ENCODE measurements around the gene CXCL11.
"Not testable (repeated sequence)": the region's sequence is repeated elsewhere in the genome, so short reads cannot be mapped to it uniquely, and the experiment has no call there.

The CXCL11 gene

DNA sequence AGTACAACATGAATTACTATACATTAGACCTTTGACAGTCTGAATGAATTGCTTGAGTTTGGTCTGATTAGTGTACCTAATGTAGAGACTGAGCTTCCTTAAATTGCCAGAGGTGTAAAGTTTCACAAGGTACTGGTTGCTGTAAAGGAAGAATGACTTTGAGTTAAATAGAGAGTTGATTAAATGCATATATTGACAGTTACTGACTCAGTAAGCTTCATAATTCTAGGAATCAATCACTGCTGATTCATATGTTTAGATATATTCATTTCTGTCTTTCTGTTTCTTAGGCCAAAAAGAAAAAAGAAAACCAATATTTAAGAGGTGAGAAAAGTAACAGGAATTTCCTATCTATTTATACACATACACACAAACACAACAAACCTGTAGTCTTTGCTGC, 22.4 kb upstream of the CXCL11 start:
- TF ChIP-seq POLR2A (IDR thresholded peaks at IDR 0.05; ENCODE audit: low read depth, low read length), result no peak
- DNase-seq (ENCODE audit: insufficient read length, low spot score) (no peak), FAIRE-seq (no peak)

- TF ChIP-seq POLR2A (IDR thresholded peaks at IDR 0.05; ENCODE audit: low read depth, low read length), result no peak
- DNase-seq (ENCODE audit: insufficient read length, low spot score) (no peak), FAIRE-seq (no peak)
Observed at GRCh38 chr4:76055421-76055820, 19.6 kb upstream of the CXCL11 start.

DNA sequence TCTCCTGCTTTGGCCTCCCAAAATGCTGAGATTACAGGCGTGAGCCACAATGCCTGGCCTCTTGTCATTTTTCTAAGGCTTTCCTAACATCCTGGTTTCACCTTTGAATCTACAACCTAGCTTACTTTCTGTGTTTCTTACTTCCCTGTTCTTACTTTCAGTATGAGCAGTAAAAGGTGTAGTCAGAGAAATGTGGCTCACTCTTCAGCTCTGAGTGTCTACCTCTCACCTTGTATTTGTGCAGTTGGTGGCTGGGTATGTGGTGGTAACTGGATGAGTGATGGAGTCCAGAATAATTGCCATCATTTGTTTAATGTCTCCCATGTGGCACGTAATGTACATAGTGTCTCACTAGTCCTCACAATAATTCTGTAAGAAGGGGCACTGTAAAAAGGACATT, 19.1 kb upstream of the CXCL11 start:
- TF ChIP-seq POLR2A (IDR thresholded peaks at IDR 0.05; ENCODE audit: low read depth, low read length), result no peak
- no peak for DNase-seq (ENCODE audit: insufficient read length, low spot score)
- no peak for FAIRE-seq

GRCh38 chr4:76053730-76054129, 17.9 kb upstream of the CXCL11 start:
- DNase-seq (ENCODE audit: insufficient read length, low spot score), result no peak
- no peak for TF ChIP-seq POLR2A (IDR thresholded peaks at IDR 0.05; ENCODE audit: low read depth, low read length)
- no peak for FAIRE-seq

- DNase-seq (ENCODE audit: insufficient read length, low spot score); FAIRE-seq: not testable (repeated sequence)
Observed at GRCh38 chr4:76050560-76051050, 14.7 kb upstream of the CXCL11 start.

- not testable (repeated sequence) for FAIRE-seq
Observed at GRCh38 chr4:76049860-76050416, 14.1 kb upstream of the CXCL11 start.

GRCh38 chr4:76044686-76045085, 8.8 kb upstream of the CXCL11 start:
- DNase-seq (ENCODE audit: insufficient read length, low spot score); FAIRE-seq: not testable (repeated sequence)

More at GRCh38 chr4:76049860-76050416, 14.1 kb upstream of the CXCL11 start:
- not testable (repeated sequence) for DNase-seq (ENCODE audit: insufficient read length, low spot score)

DNA sequence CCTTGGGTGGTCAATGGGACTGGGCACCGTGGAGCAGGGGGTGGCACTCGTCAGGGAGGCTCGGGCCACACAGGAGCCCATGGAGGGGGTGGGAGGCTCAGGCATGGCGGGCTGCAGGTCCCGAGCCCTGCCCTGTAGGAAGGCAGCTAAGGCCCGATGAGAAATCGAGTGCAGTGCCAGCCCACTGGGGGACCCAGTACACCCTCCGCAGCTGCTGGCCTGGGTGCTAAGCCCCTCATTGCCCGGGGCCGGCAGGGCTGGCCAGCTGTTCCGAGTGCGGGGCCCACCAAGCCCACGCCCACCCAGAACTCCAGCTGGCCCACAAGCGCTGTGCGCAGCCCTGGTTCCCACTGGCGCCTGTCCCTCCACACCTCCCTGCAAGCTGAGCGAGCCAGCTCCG, 7.4 kb upstream of the CXCL11 start:
- DNase-seq (ENCODE audit: insufficient read length, low spot score); FAIRE-seq: not testable (repeated sequence)

- not testable (repeated sequence) for DNase-seq (ENCODE audit: insufficient read length, low spot score); FAIRE-seq
Observed at GRCh38 chr4:76042241-76042998, 6.5 kb upstream of the CXCL11 start.

DNA sequence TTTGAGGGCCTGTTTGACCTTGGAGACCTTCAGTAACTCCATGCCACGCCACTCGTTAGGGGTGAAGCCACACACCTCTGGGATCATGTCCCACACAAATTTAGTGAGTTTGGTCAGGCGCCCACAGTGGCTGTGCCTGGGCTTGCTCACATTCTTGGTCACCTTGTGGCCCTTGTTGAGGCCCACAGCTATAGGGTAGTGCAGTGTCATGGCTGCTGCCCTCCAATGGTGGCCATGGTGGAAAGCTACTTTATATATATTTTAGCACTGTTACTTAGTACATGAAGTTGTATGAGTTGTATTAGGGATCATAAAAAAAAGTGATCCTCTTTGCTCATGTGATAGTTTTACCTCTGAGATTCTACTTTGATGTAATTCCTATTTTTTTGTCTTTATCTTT, 985 bp upstream of the CXCL11 start:
- FAIRE-seq, result no peak
- DNase-seq (ENCODE audit: insufficient read length, low spot score), result no peak
- TF ChIP-seq POLR2A (IDR thresholded peaks at IDR 0.05; ENCODE audit: low read depth, low read length), result no peak

DNA sequence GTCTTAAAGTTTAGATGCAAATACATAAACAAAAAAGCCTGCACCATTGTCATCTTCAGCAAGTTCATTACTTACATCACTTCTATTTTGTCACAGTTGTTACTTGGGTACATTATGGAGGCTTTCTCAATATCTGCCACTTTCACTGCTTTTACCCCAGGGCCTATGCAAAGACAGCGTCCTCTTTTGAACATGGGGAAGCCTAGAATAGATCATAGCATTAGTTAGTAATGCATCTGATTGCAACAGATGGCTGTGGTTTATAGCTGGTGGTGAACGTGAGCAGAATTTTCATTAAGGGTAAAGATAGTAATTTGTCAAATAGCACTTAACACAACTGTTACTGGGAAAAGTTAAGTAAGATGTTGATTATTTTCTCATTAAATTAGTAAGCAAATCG, 729 bp downstream of the CXCL11 start:
- TF ChIP-seq POLR2A (IDR thresholded peaks at IDR 0.05; ENCODE audit: low read depth, low read length), result no peak
- DNase-seq (ENCODE audit: insufficient read length, low spot score), result no peak
- FAIRE-seq, result no peak

DNA sequence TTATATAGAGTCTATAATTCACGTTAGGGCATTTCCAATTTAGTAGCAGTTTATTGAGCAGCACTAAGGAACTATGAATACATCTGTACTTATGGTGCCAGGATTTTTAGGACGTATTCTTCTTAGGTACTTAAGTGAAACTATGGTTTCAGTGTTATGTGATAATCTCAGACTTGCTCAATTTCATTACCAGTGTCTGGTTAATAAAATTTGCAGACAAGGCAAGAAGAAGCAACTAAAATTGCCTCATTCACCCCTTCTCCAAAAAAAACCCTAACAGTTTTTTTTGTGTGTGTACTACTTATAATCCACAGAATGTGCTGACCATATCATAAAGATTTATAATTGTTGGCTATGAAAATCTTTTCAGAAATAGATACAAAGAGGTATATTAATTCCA, 6.6 kb downstream of the CXCL11 start:
- FAIRE-seq (no peak), DNase-seq (ENCODE audit: insufficient read length, low spot score) (no peak)
- no peak for TF ChIP-seq POLR2A (IDR thresholded peaks at IDR 0.05; ENCODE audit: low read depth, low read length)

GRCh38 chr4:76028350-76028765, 7.5 kb downstream of the CXCL11 start:
- FAIRE-seq (no peak), DNase-seq (ENCODE audit: insufficient read length, low spot score) (no peak)
- no peak for TF ChIP-seq POLR2A (IDR thresholded peaks at IDR 0.05; ENCODE audit: low read depth, low read length)

- FAIRE-seq, result no peak
- TF ChIP-seq POLR2A (IDR thresholded peaks at IDR 0.05; ENCODE audit: low read depth, low read length), result no peak
- no peak for DNase-seq (ENCODE audit: insufficient read length, low spot score)
Observed at GRCh38 chr4:76024065-76024464, 11.8 kb downstream of the CXCL11 start.

GRCh38 chr4:76023389-76023788, 12.5 kb downstream of the CXCL11 start, which contains the start of gene CXCL10:
Gene CXCL10 (minus strand): TSS chr4:76023497. CDS start chr4:76023431, 66 bp downstream.
- TF ChIP-seq POLR2A (IDR thresholded peaks at IDR 0.05; ENCODE audit: low read depth, low read length), result no peak
- FAIRE-seq, result no peak
- DNase-seq (ENCODE audit: insufficient read length, low spot score), result no peak
